ENCODE results near the gene ACVR2A. TPM values are rescaled to one million over a fixed set of nuclear protein-coding genes. Genes with fewer than 3 reads are reported as not detected.

ACVR2A gene
- 7.9 and 8.9 TPM in 2 replicates for total RNA-seq

GRCh38 chr2:147844697-147845410, at the start of gene ACVR2A:
TSS of gene ACVR2A (plus strand) at chr2:147845029. CDS start at chr2:147845153, 124 bp downstream.

Other genes with a start within 250 kb of the ACVR2A start
- gene ORC4, start 175.7 kb downstream of the ACVR2A start, total RNA-seq: 19.5 and 30.9 TPM in 2 replicates
- 22.4 and 24.8 TPM in 2 replicates for gene MBD5, start 176.1 kb downstream of the ACVR2A start, total RNA-seq